Measurements from ENCODE around the gene PIGW.
"Not testable (repeated sequence)": the region's sequence is repeated elsewhere in the genome, so short reads cannot be mapped to it uniquely, and the experiment has no call there.

- TF ChIP-seq, protein P1, sequence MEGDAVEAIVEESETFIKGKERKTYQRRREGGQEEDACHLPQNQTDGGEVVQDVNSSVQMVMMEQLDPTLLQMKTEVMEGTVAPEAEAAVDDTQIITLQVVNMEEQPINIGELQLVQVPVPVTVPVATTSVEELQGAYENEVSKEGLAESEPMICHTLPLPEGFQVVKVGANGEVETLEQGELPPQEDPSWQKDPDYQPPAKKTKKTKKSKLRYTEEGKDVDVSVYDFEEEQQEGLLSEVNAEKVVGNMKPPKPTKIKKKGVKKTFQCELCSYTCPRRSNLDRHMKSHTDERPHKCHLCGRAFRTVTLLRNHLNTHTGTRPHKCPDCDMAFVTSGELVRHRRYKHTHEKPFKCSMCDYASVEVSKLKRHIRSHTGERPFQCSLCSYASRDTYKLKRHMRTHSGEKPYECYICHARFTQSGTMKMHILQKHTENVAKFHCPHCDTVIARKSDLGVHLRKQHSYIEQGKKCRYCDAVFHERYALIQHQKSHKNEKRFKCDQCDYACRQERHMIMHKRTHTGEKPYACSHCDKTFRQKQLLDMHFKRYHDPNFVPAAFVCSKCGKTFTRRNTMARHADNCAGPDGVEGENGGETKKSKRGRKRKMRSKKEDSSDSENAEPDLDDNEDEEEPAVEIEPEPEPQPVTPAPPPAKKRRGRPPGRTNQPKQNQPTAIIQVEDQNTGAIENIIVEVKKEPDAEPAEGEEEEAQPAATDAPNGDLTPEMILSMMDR (IDR thresholded peaks at IDR 0.05) = not testable (repeated sequence)
- TF ChIP-seq ZFX (IDR thresholded peaks at IDR 0.05; ENCODE audit: borderline replicate concordance) = not testable (repeated sequence)
Measured at GRCh38 chr17:36508439-36508838, 26.3 kb upstream of the PIGW start.

All from 22Rv1 (cell line).